Lower lobe of right lung (tissue), 2 donors: ENCODE measurements around the gene VARS2. TPM values are rescaled to one million over a fixed set of nuclear protein-coding genes. Genes with fewer than 3 reads are reported as not detected.

Experiments
- ATAC-seq, 2 donors: fragments of 200-7000 bp; cut with Tn5 transposase; one replicate each; pipeline ENCODE4 v1.9.1; 2020 to 2022; ENCODE audit warnings: mild to moderate bottlenecking in 2 of 2, moderate library complexity in 2 of 2
- DNase-seq: peaks from one replicate; pipeline ENCODE4 v3.0.0-alpha.2; 2020
- H3K27ac ChIP-seq: fragments of 200-600 bp; one replicate; pipeline ENCODE4 v1.8.0; 2022
- H3K27me3 ChIP-seq: fragments of 200-600 bp; one replicate; pipeline ENCODE4 v1.8.0; 2022; ENCODE audit warnings: low read depth
- H3K36me3 ChIP-seq: fragments of 200-600 bp; one replicate; pipeline ENCODE4 v1.8.0; 2022; ENCODE audit warnings: mild to moderate bottlenecking
- H3K4me1 ChIP-seq: fragments of 200-600 bp; one replicate; pipeline ENCODE4 v1.8.0; 2022
- H3K4me3 ChIP-seq: fragments of 200-600 bp; one replicate; pipeline ENCODE4 v1.8.0; 2022; ENCODE audit warnings: mild to moderate bottlenecking
- H3K9me3 ChIP-seq: fragments of 200-600 bp; one replicate; pipeline ENCODE4 v1.8.0; 2022
- CTCF ChIP-seq: fragments of 200-600 bp; IDR thresholded peaks from one replicate; pipeline ENCODE4 v1.8.0; 2022; ENCODE audit warnings: antibody characterized with exemption, mild to moderate bottlenecking
- intact Hi-C: fragments of 100-400 bp; cut with DNase I; formaldehyde crosslinking; loops from one replicate; pipeline ENCODE4 v1.11.0; 2022
- total RNA-seq: library from RNA; stranded (reverse); fragmentation: NEBNext Ultra II Directional; extraction: Animal tissue kit (Norgen Biotek cat#: 25700); gene quantifications from one replicate; pipeline ENCODE4 v1.2.1, GENCODE V29; 2021
- donor health status: DM: no; HTN: yes; CAD: no; lungs with severe emphysema.

The VARS2 gene
- total RNA-seq, 1 donor from 2014 or later = 33.0 TPM

GRCh38 chr6:30879684-30880427, 34.2 kb upstream of the VARS2 start:
- Histone ChIP-seq H3K27me3 (no peaks in the 10 kb centered on the region), H3K4me1 (peaks cover 26% of the 10 kb centered on the region), H3K4me3 (no peak overlapping the region), H3K9me3 (no peaks in the 10 kb centered on the region), H3K36me3 (no peaks in the 10 kb centered on the region), H3K27ac (no peak overlapping the region)
- no peak for ATAC-seq
- intact Hi-C loops = loop anchor here (10.0 kb wide), 1 partner anchor 55 kb away; no protein-coding TSS in a partner anchor
- no peak for DNase-seq
- TF ChIP-seq CTCF = no peak

- Histone ChIP-seq H3K27ac (no peak overlapping the region), H3K9me3 (no peaks in the 10 kb centered on the region), H3K36me3 (no peaks in the 10 kb centered on the region), H3K27me3 (no peaks in the 10 kb centered on the region), H3K4me3 (no peak overlapping the region), H3K4me1 (peaks cover 35% of the 10 kb centered on the region)
- intact Hi-C loops = no loop called here
- TF ChIP-seq CTCF = no peak
- DNase-seq = no peak
- ATAC-seq = no peak
These were observed 33.3 kb upstream of the VARS2 start for GRCh38 chr6:30880698-30881252.

GRCh38 chr6:30881392-30882203, 32.4 kb upstream of the VARS2 start:
- TF ChIP-seq CTCF = no peak
- DNase-seq (no peak), ATAC-seq (no peak)
- Histone ChIP-seq H3K27me3 (no peaks in the 10 kb centered on the region), H3K27ac (no peak overlapping the region), H3K9me3 (no peaks in the 10 kb centered on the region), H3K4me1 (peaks cover 43% of the 10 kb centered on the region), H3K4me3 (no peak overlapping the region), H3K36me3 (no peaks in the 10 kb centered on the region)
- intact Hi-C loops = no loop called here

- Histone ChIP-seq H3K27ac (peak overlapping the region; percentile 78), H3K4me3 (no peak overlapping the region), H3K36me3 (no peaks in the 10 kb centered on the region), H3K4me1 (peaks cover 46% of the 10 kb centered on the region), H3K9me3 (no peaks in the 10 kb centered on the region), H3K27me3 (no peaks in the 10 kb centered on the region)
- TF ChIP-seq CTCF = no peak
- intact Hi-C loops = no loop called here
- no peak for ATAC-seq
- no peak for DNase-seq
These were observed 31.8 kb upstream of the VARS2 start for GRCh38 chr6:30882204-30882758.
